Measurements from ENCODE around the gene RPL7A.

The RPL7A gene

DNA sequence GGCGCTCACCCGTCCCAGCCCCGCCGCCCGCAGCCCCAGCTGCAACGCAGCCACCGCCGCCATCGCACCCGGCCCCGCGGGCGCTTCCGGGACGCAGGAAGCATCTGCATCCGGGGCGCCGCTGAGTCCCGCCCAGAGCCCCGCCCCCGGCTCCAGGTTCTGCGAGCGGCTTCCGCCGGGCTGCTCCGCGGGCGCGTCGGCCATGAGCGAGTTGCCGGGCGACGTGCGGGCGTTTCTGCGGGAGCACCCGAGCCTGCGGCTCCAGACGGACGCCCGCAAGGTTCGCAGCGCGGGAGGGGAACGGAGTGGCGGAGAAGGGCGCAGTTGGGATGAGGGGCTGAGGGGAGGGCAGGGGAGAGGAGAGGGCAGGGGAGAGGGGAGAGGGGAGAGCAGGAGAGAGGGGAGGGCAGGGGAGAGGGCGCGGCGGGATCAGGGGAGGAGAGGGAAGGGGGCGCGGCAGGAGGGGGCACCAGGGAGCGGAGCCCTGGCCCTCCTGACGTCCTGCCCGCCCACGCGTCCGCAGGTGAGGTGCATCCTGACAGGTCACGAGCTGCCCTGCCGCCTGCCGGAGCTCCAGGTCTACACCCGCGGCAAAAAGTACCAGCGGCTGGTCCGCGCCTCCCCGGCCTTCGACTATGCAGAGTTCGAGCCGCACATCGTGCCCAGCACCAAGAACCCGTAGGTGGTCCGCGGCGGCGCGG is 8.5 kb downstream of the RPL7A start, which contains the start of the genes SURF1 and SURF2:
Gene SURF1 (minus strand): TSS at position 97 of the 701 bp plus-strand sequence. CDS start 34 bp downstream, at position 63.
Gene SURF2 (plus strand): TSS at position 160 of the 701 bp plus-strand sequence. CDS start 43 bp downstream, at position 203.
- TF ChIP-seq, protein P1, sequence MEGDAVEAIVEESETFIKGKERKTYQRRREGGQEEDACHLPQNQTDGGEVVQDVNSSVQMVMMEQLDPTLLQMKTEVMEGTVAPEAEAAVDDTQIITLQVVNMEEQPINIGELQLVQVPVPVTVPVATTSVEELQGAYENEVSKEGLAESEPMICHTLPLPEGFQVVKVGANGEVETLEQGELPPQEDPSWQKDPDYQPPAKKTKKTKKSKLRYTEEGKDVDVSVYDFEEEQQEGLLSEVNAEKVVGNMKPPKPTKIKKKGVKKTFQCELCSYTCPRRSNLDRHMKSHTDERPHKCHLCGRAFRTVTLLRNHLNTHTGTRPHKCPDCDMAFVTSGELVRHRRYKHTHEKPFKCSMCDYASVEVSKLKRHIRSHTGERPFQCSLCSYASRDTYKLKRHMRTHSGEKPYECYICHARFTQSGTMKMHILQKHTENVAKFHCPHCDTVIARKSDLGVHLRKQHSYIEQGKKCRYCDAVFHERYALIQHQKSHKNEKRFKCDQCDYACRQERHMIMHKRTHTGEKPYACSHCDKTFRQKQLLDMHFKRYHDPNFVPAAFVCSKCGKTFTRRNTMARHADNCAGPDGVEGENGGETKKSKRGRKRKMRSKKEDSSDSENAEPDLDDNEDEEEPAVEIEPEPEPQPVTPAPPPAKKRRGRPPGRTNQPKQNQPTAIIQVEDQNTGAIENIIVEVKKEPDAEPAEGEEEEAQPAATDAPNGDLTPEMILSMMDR (IDR thresholded peaks at IDR 0.05; ENCODE audit: low read depth, low read length): no peak
- H3K4me3 ChIP-seq (ENCODE audit: low read depth, low read length): peak within 1 kb of the TSS; percentile 84

GRCh38 chr9:133357656-133358055 is 9.6 kb downstream of the RPL7A start:
- TF ChIP-seq, protein P1 (IDR thresholded peaks at IDR 0.05; ENCODE audit: low read depth, low read length): no peak
- no peak overlapping the region for H3K4me3 ChIP-seq (ENCODE audit: low read depth, low read length)

- TF ChIP-seq, protein P1 (IDR thresholded peaks at IDR 0.05; ENCODE audit: low read depth, low read length): no peak
- H3K4me3 ChIP-seq (ENCODE audit: low read depth, low read length): no peak overlapping the region
Observed at GRCh38 chr9:133359399-133360175, 11.6 kb downstream of the RPL7A start.

DNA sequence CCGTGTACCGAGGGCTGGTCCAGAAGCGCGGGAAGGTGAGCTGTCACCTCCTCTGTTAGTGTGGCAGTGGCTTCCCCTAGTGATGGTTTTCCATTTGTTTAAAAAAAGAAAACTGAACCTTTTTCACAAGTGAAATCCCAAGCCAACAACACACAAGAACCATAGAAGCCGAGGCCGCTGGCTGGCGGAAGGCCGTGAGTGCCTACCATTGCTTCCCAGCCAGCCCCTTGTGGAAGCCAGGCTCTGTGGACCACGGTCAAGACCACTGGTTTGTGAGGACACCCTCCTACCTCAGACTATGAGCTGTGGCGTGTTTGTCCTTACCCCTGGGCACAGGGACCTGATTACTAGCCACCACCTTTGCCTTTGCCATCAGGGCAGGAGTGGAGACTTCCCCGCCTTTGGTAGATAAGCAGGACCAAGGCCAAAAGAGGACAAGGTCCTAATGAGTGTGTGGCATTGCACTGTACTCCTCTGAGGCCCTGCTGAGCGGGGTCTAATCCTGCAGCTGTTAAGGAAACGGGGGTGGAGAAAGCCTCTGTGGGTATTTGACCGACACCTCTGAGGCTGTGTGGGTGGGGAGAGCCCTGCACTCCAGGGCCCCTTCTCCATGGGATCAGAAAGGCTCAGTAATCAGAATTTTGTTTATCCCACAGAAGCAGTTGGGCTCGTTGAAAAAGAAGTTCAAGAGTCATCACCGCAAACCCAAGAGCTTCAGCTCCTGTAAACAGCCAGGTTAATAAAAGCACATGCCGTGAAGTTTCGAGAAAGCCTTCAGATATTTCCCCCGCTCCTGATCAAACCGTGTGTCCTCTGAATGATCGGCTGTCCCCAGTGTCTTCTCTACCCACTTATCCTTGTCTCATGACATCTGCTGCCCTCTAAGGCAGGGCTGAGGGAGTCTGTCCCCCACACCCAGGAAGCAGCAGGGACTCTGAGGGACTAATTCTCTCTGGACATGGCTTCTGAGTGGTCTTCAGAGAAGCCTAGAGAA is 12.7 kb downstream of the RPL7A start:
- TF ChIP-seq, protein P1 (IDR thresholded peaks at IDR 0.05; ENCODE audit: low read depth, low read length): no peak
- H3K4me3 ChIP-seq (ENCODE audit: low read depth, low read length): no peak overlapping the region

DNA sequence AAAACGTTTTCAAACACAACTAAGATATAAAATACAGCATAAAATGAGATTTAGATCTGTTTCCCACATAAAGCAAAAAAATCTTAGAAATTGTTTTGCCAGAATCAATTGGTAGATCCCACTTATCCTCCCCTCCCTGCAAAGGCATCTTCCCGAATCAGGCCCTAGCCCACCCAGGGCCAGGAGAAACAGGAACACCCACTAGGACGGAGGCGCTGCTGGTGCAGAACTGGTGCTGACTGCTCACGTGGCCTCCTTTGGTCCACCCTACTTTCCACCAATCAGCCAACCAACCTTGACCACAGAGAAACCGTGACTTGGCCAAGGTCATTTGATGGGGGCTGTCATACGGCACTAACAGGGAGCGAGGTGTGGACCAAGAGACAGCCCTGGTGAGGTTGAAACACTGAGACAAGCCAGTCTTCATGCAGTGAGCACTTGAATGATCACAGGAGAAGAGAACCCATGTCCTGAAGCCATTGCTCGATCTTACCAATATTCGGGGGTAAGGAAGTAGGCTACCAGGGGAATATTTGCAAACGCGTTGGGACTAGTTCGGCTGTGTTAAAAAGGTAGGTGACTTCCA is 13.6 kb downstream of the RPL7A start:
- TF ChIP-seq, protein P1 (IDR thresholded peaks at IDR 0.05; ENCODE audit: low read depth, low read length): no peak
- H3K4me3 ChIP-seq (ENCODE audit: low read depth, low read length): no peak overlapping the region

DNA sequence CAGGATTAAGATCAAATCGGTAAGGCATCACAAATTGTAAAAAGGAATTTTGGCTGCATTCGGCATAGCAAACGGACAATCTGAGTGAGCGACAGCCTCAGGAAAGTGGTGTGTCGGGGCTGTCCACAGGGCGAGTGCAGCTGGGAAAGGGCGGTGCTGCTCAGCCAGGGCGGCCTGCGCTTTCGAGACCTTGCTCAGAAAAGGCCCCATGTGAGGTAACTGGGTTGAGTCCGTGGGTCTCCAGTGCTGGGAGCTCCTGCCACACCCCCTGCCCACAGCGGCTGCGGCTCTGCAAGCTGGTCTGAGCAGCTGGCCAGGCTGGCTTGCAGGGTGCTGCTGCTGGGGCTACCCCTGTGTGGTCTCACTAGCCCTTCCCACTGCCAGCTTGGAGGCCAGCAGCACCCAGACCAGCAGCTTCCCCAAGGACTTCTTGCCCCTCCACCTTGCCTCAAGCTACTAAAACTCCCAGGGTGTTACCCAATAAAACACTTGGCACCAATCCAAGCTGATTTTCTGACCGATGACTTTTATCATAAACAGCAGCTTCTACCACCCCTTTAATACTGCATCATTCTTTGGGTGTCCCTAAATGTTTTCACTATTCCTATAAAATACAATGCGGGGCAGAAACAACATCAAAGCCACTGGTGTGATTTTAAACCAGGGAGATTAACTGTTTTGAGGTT is 14.5 kb downstream of the RPL7A start:
- no peak overlapping the region for H3K4me3 ChIP-seq (ENCODE audit: low read depth, low read length)
- TF ChIP-seq, protein P1 (IDR thresholded peaks at IDR 0.05; ENCODE audit: low read depth, low read length): no peak
